Globus pallidus (tissue), 1 donor: ENCODE data around the gene C10orf67.
"Not testable (repeated sequence)": the region's sequence is repeated elsewhere in the genome, so short reads cannot be mapped to it uniquely, and the experiment has no call there.

Source experiments
- DNase-seq: peaks from one replicate; pipeline ENCODE4 v3.0.0-alpha.2; 2015; ENCODE audit warnings: low spot score

The C10orf67 gene

DNA sequence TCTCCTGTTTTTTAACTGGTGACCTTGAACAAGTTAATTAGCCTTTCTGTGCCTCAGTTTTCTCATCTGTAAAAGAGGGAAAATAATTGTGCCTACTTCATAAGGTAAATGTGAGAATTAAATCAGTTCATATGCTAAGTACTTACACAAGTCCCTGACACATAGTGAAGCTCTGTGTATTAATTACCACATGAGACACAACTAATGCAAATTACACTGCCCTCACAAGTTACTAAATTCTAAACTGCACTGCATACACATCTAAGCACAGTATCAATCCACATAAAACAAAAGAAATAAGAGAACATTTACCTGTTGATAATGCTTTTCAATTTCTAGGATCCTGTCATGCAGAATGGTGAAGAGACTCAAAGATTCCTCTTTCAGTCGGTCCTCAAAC, 22.5 kb downstream of the C10orf67 start:
- DNase-seq, result no peak

DNA sequence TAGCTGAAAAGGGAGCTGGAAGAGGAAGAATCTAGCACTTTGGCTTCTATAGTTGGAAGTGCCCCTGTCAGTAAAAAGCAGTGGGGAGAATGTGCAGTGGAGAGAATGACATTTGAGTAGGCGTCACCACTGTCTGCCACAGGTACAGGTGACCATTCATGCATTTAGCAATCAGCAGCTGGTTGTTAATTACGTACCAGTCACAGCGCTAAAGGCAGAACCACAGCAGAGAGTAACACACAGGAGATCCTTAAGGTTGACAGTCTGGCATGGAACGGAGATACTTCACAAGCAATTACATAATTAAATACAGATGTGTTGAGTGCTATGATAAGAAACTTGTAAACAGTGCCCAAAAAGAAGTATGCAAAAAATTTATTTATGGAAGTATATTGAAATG, 24.8 kb downstream of the C10orf67 start:
- DNase-seq, result no peak

DNA sequence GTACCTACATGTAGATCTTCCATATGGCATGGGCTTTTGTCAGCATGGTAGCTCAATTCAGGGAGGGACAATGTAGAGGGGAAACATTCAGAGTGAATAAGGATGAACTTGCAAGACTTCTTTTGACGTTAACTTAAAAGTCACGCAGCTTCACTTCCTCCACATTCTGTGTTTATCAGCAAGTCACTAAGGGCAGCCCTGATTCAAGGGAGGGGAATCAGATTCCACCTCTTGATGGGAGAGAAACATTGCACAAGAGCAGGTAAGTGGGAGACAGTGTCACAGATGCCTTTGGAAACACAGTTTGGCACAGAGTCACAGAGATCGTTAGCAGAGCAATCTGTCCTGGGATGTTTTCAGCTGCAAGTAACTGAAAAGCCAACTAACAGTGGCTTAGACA, 26.2 kb downstream of the C10orf67 start:
- no peak for DNase-seq

DNA sequence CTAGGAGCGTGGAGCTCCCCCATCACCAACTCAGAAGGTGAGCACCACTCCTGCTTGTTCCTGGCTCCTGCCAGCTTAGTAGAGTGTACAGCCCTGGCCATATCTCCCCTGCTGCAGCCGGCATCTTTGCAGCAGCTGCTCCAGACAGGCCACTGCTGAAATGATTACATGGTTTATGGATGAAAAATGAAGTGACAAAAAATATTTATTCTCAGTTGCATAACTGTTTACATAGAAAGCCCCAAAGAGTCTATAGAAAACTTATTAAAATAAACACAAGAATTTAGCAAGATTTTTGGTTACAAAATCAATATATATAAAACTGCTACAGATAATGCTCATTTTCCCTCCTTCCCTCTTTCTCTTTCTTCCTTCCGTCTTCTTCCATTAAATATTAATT, 27.2 kb downstream of the C10orf67 start:
- DNase-seq, result no peak

DNA sequence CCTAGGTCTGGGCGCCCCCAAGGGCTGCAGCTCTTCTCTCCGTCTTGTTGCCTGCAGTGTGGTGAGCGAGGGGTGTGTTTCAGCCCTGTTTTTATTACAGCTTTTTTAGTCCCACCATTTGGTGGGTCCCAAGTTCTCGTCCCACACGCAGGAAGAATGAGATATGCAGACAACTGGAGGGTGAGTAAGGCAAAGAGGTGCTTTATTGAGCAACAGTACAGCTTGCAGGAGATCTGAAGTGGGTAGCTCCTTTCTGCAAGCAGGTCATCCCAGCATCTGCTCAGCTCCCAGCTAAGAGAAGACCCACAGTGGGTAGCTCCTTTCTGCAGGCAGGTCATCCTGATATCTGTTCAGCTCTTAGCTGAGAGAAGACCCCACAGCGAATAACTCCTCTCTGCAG, 28.2 kb downstream of the C10orf67 start:
- no peak for DNase-seq

DNA sequence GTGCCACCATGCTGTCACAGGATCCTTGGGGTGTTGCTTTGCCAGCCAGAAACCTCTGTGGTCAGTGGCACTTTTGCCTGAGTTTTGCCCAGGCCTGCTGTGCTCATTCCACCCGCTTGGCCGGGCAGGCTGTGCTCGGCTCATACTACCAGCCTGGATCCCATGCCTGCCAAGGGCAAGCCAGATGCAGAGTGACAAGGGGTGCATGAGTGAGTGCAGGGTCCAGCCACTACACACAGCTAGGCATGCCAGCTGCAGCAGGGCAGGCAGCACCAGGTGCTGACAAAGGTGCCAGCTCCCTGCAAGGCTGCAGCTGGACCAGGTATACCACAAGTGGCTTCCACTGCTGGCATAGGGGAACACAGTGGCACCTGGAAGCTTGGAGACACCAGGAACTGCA, 28.6 kb downstream of the C10orf67 start:
- DNase-seq, result no peak

DNA sequence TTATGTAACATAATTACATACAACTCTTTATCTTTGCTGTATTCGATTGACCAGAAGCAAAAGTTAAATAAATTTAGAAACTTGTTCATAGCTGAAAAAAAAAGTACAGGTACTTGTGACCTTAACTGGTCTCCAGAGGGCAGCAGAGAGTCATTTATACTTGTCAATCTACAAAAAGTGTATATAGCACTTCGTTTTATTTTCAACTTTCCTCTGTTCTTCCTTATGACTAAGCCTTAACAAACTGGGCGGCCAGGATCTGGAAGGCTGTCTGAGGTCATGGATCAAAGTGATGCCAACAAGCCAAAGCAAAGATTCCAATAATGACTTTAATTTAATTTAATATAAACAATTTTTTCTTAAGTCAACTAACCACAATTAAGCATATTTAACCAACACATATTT, 29.8 kb downstream of the C10orf67 start:
- peak; percentile 74 for DNase-seq

DNA sequence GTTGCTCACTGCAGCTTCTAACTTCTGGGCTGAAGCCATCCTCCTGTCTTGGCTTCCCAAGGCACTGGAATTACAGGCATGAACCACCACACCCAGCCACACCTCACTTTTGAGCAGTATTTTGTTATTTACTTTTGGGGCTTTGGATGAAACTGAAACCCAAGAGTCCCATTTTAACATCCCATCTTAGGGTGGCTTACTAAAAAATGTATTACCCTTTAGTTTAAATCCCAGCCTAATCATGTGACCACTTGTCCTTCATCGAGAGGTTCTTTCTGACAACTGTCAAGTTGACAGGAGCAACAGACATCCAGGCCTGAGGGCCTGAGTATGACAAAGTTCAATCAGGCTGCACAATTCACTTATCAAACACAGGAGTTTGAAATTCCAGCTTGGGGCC, 33.6 kb downstream of the C10orf67 start:
- DNase-seq, result no peak

DNA sequence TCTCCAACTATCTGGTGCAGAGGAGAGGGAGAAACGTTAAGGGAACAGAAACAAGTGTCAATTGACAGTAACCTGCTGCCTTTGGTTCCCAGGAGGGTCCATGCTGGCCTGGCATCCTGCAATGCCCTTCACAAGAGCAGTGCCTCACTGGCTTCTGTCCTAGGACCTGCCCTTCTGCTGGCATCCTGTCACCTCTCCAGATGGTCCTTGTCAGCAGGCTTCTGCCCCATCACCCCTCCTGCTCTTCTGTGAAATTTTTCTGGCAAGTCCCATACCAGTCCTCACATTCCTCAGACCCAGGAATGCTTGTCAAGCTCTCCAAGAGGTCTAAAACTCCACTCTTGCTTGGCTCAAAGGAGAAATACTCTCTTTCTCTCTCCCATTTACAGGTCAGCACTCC, 34.2 kb downstream of the C10orf67 start:
- no peak for DNase-seq

DNA sequence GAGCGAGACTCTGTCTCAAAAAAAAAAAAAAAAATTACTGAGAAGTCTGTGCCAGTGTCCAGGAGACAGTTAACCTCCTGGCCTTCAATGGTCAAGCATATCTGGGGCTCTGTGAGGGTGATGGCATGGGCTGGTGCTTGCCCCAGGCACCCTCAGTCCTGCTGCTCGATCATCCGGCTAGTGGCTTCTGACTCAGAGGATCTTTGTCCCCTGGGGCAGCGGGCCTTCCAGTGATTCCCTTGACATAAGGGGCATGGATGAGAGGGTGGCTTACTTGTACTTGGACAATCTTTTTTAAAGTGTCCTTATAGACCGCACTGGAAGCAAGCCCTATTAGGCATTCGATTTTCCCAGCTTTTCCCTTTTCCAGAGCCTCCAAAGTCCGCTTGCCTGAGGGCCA, 44.6 kb downstream of the C10orf67 start:
- DNase-seq, result not testable (repeated sequence)

DNA sequence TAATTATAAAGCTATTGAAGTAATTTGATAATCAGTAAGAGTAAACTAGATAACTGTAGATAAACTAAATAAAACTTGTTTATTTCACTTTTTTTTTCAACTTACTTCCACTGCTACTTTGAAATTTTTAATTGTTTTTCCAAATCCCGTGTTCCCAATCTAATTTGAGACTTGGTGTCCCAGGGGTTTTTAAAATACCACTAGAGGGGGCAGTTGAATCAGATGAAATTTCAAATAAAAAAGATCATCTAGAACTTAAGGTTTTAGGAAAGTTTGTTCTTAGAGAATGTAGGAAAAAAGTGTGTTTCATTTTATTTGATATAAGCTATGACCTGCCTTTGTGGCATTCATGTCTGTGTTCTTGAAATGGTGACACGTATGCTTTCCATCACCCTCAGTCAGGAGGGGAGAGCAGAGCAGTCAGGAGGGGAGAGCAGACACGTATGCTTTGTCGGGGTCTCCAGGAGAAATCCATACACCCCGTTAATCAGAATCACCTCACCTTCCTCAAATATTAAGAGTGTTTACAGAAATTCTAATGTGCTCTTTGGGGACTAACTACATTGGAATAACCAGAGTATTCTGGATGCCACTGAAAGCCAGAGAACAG, 49.9 kb downstream of the C10orf67 start:
- DNase-seq, result no peak

DNA sequence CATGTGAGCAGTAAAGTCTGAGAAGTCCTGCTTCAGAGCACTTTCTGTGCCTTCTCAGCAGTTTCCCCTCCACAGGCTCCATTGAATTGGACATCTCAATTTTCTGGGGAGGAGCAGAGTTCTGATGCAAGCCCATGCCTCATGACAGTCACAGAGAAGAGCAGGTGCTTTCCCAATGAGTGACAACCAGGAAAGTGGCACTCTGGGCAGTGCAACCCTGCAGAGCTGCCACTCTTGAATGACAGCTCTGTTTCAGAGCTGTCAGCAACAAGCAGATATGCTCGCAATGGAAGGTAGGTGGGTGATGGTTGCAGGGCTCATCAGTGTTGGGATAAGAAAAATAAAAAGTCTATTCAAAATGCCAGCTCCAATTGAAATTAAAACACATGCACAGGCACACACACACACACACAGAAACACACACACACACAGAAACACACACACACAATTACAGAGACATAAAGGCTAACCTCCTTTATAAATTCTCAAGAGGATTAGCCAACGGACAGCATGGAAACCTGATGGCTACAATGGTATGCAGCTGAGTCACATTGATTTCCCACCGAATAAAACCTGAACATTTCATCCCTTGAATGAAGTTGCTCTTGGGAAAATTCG, 50.5 kb downstream of the C10orf67 start:
- DNase-seq, result no peak

DNA sequence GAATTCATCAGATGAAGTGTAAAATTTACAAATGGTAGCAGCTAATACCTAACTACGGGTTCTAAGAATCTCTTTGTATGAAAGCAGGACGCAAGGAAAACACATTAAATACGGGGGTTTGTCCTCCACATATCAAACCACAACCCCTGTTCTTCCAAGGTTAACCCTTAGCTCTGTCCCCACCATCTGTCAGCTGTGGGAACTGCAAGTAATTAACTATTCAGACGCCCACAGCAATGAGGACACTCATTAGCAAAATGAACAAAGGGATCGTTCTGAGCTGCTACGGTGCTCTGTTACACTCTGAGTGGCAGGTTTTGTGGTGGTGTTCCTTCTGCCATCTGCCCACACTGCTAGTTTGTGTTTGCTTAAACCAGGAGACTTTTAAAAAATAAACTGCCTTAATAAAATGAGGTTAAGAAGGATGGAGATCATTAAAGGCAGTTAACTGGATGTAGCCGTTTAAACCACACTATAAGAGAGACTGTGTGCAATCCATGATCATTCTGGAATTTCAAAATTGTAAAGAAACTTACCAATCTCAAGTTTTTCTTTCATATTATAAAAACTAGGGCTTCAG, 51.4 kb downstream of the C10orf67 start:
- peak; percentile 62 for DNase-seq

DNA sequence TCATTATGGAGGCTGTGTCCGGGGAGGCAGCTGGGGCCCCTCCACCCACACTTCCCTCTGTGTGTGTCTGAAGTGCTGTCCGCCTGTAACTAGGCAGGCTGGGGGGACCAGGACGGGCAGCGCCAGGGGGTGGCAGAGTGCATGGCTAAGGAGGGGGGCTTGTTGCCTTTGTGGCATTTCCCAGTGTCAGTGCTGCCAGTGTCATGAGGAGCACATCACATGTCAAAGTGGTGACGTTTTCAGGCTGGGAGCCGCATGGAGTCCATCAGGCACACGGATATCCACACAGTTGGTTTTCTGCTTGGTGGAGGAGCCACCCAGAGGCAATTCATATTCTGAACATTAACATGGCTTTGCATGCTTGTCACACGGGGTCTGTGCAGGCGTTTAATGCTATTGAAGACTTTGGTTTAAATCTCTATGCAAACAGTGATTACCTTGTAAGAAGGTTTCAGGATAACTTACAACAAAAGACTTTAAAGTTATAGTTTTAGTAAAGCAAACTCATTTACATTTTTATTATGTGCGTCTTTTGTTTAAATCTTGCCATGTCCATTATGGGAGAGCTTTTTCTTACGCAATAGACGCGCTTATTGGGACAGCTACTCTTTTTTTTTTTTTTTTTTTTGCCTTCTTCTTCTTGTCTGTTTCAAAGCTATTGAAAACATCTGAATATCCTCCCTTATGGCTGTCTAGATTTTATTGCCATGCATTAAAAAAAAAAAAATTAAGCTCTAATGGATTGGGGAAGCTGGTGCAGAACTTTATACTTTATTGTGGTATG, 52.9 kb downstream of the C10orf67 start:
- peak; percentile 55 for DNase-seq

DNA sequence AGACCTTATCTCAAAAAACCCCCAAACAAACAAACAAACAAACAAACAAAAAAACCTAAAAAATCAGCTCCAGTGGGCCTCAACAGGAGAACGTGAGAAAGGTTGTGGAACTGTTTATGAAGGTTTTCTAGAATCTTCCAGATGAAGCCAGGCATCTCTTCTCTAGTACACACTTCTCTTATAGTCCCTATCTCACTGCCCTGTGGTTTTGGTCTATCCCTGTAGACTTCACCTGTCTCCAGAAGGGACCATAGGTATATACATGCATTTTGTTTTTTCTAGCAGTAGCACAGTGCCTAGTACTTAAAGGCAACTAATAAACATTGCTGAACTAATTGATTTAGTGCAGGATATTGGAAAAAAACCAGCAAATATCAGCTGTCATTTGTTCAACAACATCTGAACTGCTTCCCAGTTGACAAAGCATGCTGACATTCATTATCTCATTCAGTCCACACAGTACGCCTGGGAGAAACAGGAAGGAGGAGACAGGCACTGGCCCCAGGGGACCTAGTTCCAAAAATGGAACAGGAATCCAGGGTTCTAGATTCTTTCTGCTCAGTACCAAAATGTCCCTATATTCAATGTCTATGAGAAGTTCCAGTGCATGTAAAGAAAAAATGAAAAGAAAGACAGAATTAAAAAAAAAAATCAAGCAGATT, 59.8 kb downstream of the C10orf67 start:
- no peak for DNase-seq

DNA sequence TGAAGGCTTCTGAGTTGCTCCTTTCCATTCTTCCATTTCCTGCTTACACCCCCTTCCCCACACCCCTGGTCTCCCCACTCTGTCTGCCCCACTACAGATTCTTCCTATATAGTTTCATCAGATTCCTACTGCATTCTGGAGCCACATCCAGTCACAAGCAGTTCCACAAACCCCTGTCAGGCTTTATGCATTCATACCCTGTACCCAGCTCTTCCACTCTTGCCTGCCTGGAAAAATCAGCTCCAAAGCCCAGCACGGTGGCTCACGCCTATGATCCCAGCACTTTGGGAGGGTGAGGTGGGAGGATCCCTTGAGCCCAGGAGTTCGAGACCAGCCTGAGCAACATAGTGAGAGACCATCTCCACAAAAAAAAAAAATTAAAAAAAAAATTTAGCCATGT, 60.4 kb downstream of the C10orf67 start:
- DNase-seq, result no peak

DNA sequence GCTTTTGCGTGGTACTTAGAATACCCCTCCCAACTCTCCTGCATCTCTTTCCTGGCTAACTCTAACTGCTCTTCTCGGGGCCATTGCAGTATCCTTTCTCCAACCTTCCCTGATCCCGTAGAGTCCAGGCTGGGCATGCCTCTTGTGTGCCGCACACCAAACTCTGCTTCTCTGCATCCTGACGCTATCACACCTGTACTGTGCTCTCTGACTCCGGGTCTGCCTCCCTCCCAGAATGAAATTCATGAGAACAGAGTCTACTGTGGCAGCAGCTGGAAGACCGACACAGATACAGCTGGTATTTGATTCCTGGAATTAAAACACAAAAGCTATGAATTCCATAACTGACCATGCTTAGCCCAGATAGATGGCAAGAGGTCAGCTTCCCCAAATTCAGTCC, 60.9 kb downstream of the C10orf67 start:
- DNase-seq, result no peak

DNA sequence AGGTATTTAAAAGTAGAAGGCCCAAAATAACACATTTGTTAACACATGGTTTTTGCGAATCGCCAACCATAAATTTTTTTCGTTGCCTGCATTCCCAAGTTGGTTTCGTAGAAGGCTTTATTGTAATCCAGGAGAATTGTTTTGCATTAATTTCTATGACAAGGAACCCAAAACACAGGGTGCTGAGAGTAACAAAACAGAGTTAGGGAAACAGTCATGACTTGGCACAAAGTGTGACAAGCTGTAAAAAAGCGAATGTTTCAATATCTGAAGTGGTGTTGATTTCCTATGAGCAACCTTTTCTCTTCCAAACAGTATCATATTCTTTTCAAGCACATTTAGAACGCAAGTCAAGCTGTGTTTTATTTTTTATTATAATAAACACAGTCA, 63.6 kb downstream of the C10orf67 start:
- no peak for DNase-seq

DNA sequence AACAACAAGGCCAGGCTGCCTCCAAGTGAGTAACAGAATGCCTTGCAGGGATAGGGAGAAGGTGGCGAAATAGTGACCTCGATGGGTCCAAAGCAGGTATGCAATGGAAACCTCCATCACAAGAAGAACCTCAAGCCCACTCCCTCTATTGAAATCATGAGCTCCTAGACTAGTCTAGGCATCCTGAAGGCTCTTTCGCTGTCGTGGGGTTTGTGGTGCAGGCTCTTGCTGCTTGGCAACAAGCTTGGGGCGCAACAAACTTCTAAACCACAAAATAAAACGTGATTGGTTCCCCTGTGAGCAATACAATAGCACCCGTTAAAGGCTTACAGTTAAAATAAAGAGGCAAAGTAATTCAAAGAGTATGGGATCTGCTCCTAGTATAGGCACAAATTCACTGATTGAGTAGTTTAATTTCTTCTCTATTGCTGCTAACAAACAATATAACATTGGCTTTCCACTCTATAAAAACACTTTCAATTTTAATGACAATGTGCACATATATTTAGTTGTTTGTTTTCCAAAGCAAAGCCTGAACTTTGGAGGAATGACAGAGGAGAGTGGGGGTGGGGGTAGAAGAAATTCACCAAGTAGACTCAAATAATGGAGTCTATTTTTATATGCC, 64.1 kb downstream of the C10orf67 start:
- DNase-seq, result no peak

DNA sequence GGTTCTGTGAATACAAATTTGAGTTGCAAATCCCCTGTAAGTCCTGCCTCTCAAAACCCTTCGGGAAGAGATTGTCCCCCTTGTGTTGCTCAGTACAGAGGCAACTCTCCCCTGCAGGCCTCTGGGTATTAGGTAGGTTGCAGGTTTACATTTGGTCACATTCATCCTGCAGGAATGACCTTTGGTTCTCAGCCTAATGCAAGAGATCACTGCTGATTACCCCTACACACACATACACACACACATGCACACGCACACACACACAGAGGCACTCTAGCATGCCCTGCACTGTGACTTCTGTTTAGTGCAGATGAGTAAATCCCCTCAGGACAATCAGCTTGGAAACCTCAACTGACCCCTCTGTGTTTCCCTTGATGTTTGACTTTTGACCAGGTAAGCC, 69.2 kb downstream of the C10orf67 start:
- no peak for DNase-seq

DNA sequence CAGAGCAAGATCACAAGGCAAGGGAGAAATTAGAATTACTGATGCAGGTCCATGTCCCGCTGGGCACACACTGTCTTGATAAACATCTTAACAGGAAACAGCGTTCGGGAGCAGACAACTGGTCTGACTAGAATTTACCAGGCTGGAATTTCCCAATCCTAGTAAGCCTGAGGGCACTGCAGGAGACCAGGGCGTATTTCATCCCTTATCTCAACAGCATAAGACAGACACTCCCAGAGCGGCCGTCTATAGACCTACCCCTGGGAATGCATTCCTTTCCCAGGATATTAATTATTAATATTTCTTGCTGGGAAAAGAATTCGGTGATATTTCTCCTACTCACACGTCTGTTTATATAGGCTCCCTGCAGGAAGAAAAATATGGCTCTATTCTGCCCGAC, 70.4 kb downstream of the C10orf67 start:
- not testable (repeated sequence) for DNase-seq

DNA sequence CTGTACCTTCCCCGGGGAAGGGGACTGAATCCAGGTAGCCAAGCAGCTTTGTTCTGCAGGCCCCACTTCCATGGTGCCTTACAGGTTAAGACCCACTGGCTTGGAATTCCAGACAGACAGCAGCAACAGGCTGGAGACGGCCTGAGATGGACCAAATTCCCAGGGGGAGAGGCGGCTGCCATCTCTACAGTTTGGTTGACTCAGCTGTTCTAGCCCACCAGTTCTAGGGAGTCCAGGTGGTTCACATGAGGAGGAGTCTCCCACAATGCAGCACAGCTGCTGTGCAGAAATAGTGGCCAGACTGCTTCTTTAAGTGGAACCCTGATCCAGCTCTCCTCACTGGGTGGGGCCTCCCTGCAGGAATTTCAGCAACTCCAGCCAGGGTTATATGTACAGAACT, 74.1 kb downstream of the C10orf67 start:
- DNase-seq, result no peak
